GM21825 (cell line): ENCODE results near the gene MEF2A.
"Not testable (repeated sequence)": the region's sequence is repeated elsewhere in the genome, so short reads cannot be mapped to it uniquely, and the experiment has no call there.

Experiments
- ATAC-seq: cut with Tn5 transposase; IDR thresholded peaks from one replicate; pipeline ENCODE4 v1.9.1; 2021; ENCODE audit warnings: mild to moderate bottlenecking, moderate library complexity; ENCODE audit not compliant: unreplicated experiment

MEF2A gene

GRCh38 chr15:99565299-99566156 is at the start of gene MEF2A:
TSS of gene MEF2A (plus strand) at chr15:99565984. CDS start at chr15:99633120, 67,136 bp downstream.
- ATAC-seq = peak; percentile 46

DNA sequence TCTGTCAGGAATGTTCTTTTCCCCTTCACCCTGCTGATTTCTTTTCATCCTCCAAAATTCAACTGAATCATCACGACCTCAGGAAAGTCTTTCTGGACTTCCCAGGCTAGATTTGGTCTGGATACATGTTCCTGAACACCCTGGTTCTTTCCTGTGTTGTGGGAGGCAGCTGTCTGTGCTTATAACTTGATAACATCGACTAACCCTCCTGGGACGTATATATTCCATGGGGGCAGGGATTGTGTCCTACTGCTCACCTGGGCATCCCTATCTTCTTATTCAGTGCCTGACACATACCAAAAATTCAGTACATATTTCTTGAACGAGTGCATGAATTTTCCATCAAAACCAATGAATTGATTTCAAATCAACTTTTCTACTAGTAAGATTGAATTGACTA is 47.6 kb upstream of the MEF2A start:
- no peak for ATAC-seq

DNA sequence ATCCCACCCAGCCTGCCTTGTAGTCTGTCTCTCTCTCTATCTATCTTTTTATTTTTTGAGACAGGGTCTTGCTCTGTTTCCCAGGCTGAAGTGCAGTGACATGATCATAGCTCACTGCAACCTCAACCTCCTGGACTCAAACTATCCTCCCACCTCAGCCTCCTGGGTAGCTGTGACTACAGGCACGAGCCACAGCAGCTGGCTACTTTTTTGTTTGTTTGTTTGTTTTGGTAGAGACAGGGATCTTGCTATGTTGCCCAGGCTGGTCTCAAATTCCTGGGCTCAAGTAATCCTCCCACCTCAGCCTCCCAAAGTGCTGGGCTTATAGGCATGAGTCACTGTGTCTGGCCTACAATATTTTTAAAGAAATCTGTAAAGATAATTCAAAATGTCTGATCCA is 46.4 kb upstream of the MEF2A start:
- not testable (repeated sequence) for ATAC-seq

- ATAC-seq = no peak
Measured at GRCh38 chr15:99522288-99522687, 43.5 kb upstream of the MEF2A start.

GRCh38 chr15:99526176-99526575 is 39.6 kb upstream of the MEF2A start:
- no peak for ATAC-seq

GRCh38 chr15:99526671-99527070 is 39.1 kb upstream of the MEF2A start:
- no peak for ATAC-seq

- no peak for ATAC-seq
Measured at GRCh38 chr15:99536422-99537040, 29.3 kb upstream of the MEF2A start.

GRCh38 chr15:99537344-99537743 is 28.4 kb upstream of the MEF2A start:
- ATAC-seq = no peak

GRCh38 chr15:99538261-99538660 is 27.5 kb upstream of the MEF2A start:
- no peak for ATAC-seq

GRCh38 chr15:99542828-99543227 is 23.0 kb upstream of the MEF2A start:
- no peak for ATAC-seq

DNA sequence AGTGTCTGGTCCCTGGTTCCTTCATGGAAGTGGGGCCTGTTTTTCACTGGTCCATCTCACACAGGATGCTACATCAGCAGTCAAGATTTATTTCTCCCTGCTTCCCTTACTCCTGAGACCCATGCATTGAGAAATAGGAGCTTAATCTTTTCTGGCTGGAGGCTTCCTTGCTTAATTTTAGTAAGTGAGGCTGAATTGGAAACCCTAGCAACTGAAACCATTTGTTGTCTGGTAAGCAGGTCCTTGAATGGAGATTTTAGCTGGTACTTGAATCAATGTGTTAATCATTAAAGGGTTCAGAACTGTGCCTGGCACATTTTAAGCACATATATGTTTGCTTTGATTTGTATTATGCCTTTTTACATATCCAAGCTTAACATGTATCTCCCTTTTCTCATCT is 20.2 kb upstream of the MEF2A start:
- no peak for ATAC-seq

GRCh38 chr15:99546441-99547100 is 19.2 kb upstream of the MEF2A start:
- ATAC-seq = no peak

- no peak for ATAC-seq
Measured at GRCh38 chr15:99547517-99547916, 18.3 kb upstream of the MEF2A start.

DNA sequence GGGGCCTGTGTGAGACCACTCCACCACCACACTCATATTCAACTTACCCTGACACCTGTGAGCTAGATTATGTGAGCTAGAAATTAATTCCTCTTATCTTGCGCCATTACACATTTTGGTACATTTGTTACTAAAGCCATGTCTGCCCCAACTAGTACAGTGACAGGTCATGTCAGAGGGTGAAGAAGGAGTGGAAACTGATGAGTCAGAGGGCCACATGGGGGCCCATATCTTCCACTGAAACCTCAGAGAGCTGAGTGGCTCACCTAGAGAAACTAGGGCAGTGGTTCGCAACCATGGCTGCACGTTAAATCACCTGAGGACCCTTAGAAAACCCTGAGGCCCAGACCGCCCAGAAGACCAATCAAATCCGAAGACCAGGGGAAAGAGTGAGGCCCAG is 15.7 kb upstream of the MEF2A start:
- ATAC-seq = no peak

- no peak for ATAC-seq
Measured at GRCh38 chr15:99552111-99552510, 13.7 kb upstream of the MEF2A start.

- ATAC-seq = no peak
Measured at GRCh38 chr15:99554880-99555488, 10.8 kb upstream of the MEF2A start.

- ATAC-seq = no peak
Measured at GRCh38 chr15:99556011-99556410, 9.8 kb upstream of the MEF2A start.

- no peak for ATAC-seq
Measured at GRCh38 chr15:99556578-99556977, 9.2 kb upstream of the MEF2A start.

DNA sequence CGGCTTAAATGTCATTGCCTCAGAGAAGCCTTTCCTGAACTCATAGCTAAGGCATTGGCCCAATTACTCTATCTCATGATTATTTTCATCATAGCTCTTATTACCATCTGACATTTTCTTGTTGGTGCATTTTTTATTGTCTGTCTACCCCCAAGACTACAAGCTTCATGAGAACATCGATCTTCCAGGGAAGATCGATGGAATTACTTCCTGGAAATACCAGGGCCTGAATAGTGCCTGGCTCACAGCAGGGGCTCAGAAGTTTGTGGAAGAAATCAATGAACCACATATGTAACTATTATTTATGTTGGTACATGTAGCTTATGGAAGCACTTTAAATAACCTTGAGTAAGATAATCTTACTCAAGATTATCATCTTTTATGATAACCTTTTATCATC is 7.7 kb upstream of the MEF2A start:
- ATAC-seq = no peak

DNA sequence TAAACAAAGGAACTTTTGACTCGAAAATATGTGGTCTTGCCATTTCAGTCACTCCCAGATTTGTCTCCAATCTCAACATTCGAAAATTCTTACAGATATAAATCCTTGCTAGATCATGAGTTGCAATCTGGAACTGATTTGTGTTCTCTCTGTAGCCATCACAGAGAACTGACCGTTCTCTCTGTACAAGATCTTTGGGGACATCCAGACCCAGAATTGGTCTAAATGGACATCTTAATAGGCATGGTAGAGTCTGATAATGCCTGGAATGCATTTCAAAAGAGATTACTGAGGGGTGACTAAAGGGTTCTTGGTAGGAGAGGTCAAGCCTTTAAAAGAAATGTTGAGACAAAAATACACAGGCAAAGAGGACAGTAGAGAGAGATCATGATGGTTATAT is 7.2 kb upstream of the MEF2A start:
- ATAC-seq = no peak

DNA sequence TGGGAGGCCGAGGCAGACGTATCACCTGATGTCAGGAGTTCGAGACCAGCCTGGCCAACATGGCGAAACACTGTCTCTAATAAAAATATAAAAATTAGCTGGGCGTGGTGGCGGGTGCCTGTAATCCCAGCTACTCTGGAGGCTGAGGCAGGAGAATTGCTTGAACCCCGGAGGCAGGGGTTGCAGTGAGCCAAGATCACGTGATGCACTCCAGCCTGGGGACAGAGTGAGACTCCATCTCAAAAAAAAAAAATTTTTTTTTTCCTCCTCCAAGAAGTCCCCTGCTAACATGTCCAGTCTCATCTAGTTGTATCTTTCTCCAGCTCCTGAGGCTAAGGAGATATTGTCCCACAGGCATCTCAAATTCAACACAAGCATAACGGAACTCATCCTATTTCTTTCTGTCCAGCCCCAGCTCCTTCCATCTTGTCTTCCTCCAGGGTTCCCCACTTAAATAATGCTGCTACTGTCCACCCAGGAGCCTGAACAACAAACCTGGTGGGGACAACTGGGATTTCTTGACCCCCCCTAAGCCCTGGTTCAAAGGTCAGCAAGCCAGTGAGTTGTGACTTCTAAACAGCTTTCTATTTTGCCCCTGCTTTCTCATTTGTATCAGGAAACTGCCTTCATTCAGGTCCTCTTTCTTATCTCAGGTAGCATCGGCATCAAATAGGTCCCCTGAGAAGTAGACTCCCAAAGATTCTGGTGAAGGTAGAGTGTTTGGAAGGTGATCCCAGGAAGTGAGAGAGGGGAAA is 4.1 kb upstream of the MEF2A start:
- no peak for ATAC-seq
